HCT116 (cell line): Measurements from ENCODE around the gene CHKA. TPM values are rescaled to one million over a fixed set of nuclear protein-coding genes. Genes with fewer than 3 reads are reported as not detected.

ENCODE experiments used
- ATAC-seq: fragments of 200-7000 bp; cut with Tn5 transposase; 2 replicates; pipeline ENCODE4 v1.9.1; 2020; ENCODE audit warnings: mild to moderate bottlenecking, moderate library complexity
- BruUV-seq: library from RNA; stranded (reverse); fragments of 400-500 nt; replicated peaks from 2 replicates; lab custom pipeline; 2021; lab: Mats Ljungman, UMichigan
- CTCF ChIA-PET: fragments of 300-600 bp; sonication (Branson Sonifier 250); formaldehyde crosslinking; loops from one replicate; lab custom pipeline; 2021; ENCODE audit warnings: antibody characterized with exemption; lab: Charles Lee
- POLR2A ChIA-PET: fragments of 300-600, 350-600 bp; sonication (Branson Sonifier 250); formaldehyde crosslinking; loops from one replicate; lab custom pipeline; 2021; ENCODE audit warnings: antibody characterized with exemption; lab: Charles Lee
- RAD21 ChIA-PET, 2 experiments: fragments of 300-600 bp; sonication (Branson Sonifier 250); formaldehyde crosslinking; loops; one replicate each; lab custom pipeline; 2023; ENCODE audit warnings: low total read pairs in 2 of 2; ENCODE audit not compliant: uncharacterized antibody in 2 of 2, unreplicated experiment in 2 of 2, low non-redundant PET in 1 of 2; lab: Charles Lee
- DNase-seq: peaks from one replicate; pipeline ENCODE4 v3.0.0-alpha.2; 2010; ENCODE audit warnings: low read depth, low spot score
- H2AFZ ChIP-seq: fragments of 200-600 bp; shearing (Covaris generic), sonication (generic); 2 replicates; pipeline ENCODE4 v1.6.1; 2017; ENCODE audit warnings: low read depth, mixed run types, mixed read lengths, antibody characterized with exemption, low read length; ENCODE audit not compliant: poor library complexity, severe bottlenecking
- H3K27ac ChIP-seq: 2 replicates; pipeline ENCODE4 v1.5.1; 2012; ENCODE audit warnings: low read depth, low read length
- H3K27me3 ChIP-seq: fragments of 200-600 bp; sonication (generic); 2 replicates; pipeline ENCODE4 v1.6.1; 2016; ENCODE audit warnings: mixed run types, low read length, mixed read lengths; ENCODE audit not compliant: insufficient read depth
- H3K36me3 ChIP-seq, 2 experiments: fragments of 200-500 bp in 1 of 2; fragments of 200-600 bp in 1 of 2; sonication (Bioruptor generic) in 1 of 2; sonication (generic) in 1 of 2; 2 replicates each; pipeline versions ENCODE4 v1.5.1 to v1.6.1; 2014 to 2016; ENCODE audit warnings: low read length in 2 of 2, inconsistent platforms in 1 of 2, mixed read lengths in 1 of 2, mixed run types in 1 of 2; ENCODE audit not compliant: insufficient read depth in 2 of 2, control insufficient read depth in 1 of 2
- H3K4me1 ChIP-seq, 2 experiments: fragments of 200-600 bp in 1 of 2; sonication (generic) in 1 of 2; 2 replicates each; pipeline versions ENCODE4 v1.5.1 to v1.6.1; 2012 to 2017; ENCODE audit warnings: low read length in 2 of 2, inconsistent platforms in 1 of 2, mild to moderate bottlenecking in 1 of 2, mixed read lengths in 1 of 2, mixed run types in 1 of 2, moderate library complexity in 1 of 2; ENCODE audit not compliant: insufficient read depth in 2 of 2, control insufficient read depth in 1 of 2
- H3K4me2 ChIP-seq: fragments of 200-600 bp; sonication (generic); 2 replicates; pipeline ENCODE4 v1.6.1; 2017; ENCODE audit warnings: mixed run types, low read length, mixed read lengths
- H3K4me3 ChIP-seq, 2 experiments: fragments of 200-600 bp in 1 of 2; sonication (generic) in 1 of 2; replicated peaks in 1 of 2; 2 replicates each; pipeline ENCODE4 v1.5.1; 2011 to 2016; ENCODE audit warnings: low read length in 2 of 2, control low read depth in 1 of 2, low read depth in 1 of 2, mild to moderate bottlenecking in 1 of 2, mixed read lengths in 1 of 2, mixed run types in 1 of 2
- H3K79me2 ChIP-seq: fragments of 200-600 bp; sonication (generic); 2 replicates; pipeline ENCODE4 v1.6.1; 2017; ENCODE audit warnings: mild to moderate bottlenecking, mixed run types, low read length, moderate library complexity, mixed read lengths; ENCODE audit not compliant: insufficient read depth
- H3K9ac ChIP-seq: fragments of 200-600 bp; sonication (generic); 2 replicates; pipeline ENCODE4 v1.6.1; 2016; ENCODE audit warnings: low read length, mixed read lengths
- H3K9me2 ChIP-seq: fragments of 200-600 bp; sonication (generic), shearing (Covaris generic); 2 replicates; pipeline ENCODE4 v1.6.1; 2017; ENCODE audit warnings: mixed run types, mild to moderate bottlenecking, moderate library complexity; ENCODE audit not compliant: insufficient read depth
- H3K9me3 ChIP-seq, 2 experiments: fragments of 200-500 bp in 1 of 2; fragments of 200-600 bp in 1 of 2; sonication (Bioruptor generic) in 1 of 2; sonication (generic) in 1 of 2; 2 replicates each; pipeline ENCODE4 v1.6.1; 2014 to 2017; ENCODE audit warnings: low read length in 2 of 2, mixed read lengths in 2 of 2, inconsistent platforms in 1 of 2, low read depth in 1 of 2, mild to moderate bottlenecking in 1 of 2, mixed run types in 1 of 2, moderate library complexity in 1 of 2; ENCODE audit not compliant: control insufficient read depth in 1 of 2, insufficient read depth in 1 of 2
- H4K20me1 ChIP-seq: fragments of 200-600 bp; sonication (generic), shearing (Covaris generic); 2 replicates; pipeline ENCODE4 v1.6.1; 2017; ENCODE audit warnings: mixed run types, mild to moderate bottlenecking, moderate library complexity; ENCODE audit not compliant: insufficient read depth
- EZH2phosphoT487 ChIP-seq: fragments of 200-600 bp; IDR thresholded peaks from 2 replicates; pipeline ENCODE4 v1.6.1; 2018; ENCODE audit warnings: antibody characterized with exemption, borderline replicate concordance
- POLR2AphosphoS5 ChIP-seq: IDR thresholded peaks from 2 replicates; pipeline ENCODE4 v1.6.1; 2011; ENCODE audit warnings: mild to moderate bottlenecking, low read depth, low read length, moderate library complexity
- SIN3A ChIP-seq: IDR thresholded peaks from 2 replicates; pipeline ENCODE4 v1.6.1; 2012; ENCODE audit warnings: low read depth
- SRF ChIP-seq: IDR thresholded peaks from 2 replicates; pipeline ENCODE4 v1.6.1; 2012; ENCODE audit warnings: low read depth
- YY1 ChIP-seq: IDR thresholded peaks from 2 replicates; pipeline ENCODE4 v1.6.1; 2011; ENCODE audit warnings: low read length, low read depth, moderate library complexity, mild to moderate bottlenecking; ENCODE audit not compliant: insufficient replicate concordance; ENCODE audit errors: extremely low read depth
- ZNF274 ChIP-seq: fragments of 200-500 bp; sonication (Bioruptor generic); IDR thresholded peaks from 2 replicates; pipeline ENCODE4 v1.6.1; 2014; ENCODE audit warnings: mild to moderate bottlenecking, low read depth, low read length, inconsistent platforms
- intact Hi-C: fragments of 100-400 bp; cut with micrococcal nuclease; formaldehyde crosslinking; loops from 2 replicates; pipeline ENCODE4 v1.10.0; 2022
- total RNA-seq: library from RNA; stranded (reverse); gene quantifications from one replicate; pipeline ENCODE4 v1.2.1, GENCODE V29; 2021; ENCODE audit not compliant: unreplicated experiment
- TF ChIP-seq, protein P1 (sequence below): IDR thresholded peaks from 2 replicates; pipeline ENCODE4 v1.6.1; 2012

CHKA gene
- total RNA-seq, 1 experiment from 2014 or later, result 33.1 TPM

DNA sequence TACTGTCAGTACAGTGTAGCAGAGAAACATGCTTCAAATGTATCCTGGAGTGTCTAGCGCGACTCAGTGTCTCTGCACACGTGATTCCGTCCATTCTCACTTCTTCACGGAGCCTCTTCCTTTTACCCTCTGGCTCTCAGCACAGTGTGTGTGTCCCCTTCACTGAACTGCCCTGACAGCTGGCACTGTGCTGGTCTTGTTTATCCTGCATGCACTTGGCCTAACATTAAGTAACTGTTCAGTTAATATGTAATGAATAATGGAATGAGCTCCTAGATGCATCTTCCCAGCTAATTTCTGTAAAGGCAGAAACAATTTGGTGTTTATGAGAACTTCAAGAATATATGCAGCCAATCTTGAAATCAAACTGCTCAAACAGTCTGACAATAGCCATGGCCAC lies 47.5 kb upstream of the CHKA start:
- DNase-seq (no peak), ATAC-seq (no peak)
- intact Hi-C loops, result no loop called here
- H2AFZ ChIP-seq, result no peak overlapping the region
- TF ChIP-seq, protein P1, sequence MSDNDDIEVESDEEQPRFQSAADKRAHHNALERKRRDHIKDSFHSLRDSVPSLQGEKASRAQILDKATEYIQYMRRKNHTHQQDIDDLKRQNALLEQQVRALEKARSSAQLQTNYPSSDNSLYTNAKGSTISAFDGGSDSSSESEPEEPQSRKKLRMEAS, result no peak
- TF ChIP-seq SIN3A, result no peak
- no peak for TF ChIP-seq YY1
- RAD21 ChIA-PET, result no interaction called here
- no peak overlapping the region for H3K4me3 ChIP-seq
- no peaks in the 10 kb centered on the region for H4K20me1 ChIP-seq
- no peak overlapping the region for H3K4me2 ChIP-seq
- no peaks in the 10 kb centered on the region for H3K79me2 ChIP-seq
- no peaks in the 10 kb centered on the region for H3K9me2 ChIP-seq
- H3K9ac ChIP-seq, result no peak overlapping the region
- BruUV-seq, result no TSS peak
- peaks cover 0 to 6% of the 10 kb centered on the region in 2 experiments; a peak in 1 of 4 replicates for H3K4me1 ChIP-seq
- CTCF ChIA-PET, result no interaction called here
- POLR2A ChIA-PET, result no interaction called here
- no peaks in the 10 kb centered on the region for H3K27me3 ChIP-seq
- H3K9me3 ChIP-seq, result no peaks in the 10 kb centered on the region
- no peak overlapping the region for H3K27ac ChIP-seq
- H3K36me3 ChIP-seq, result peaks cover 9 to 26% of the 10 kb centered on the region in 2 experiments; a peak in 2 of 4 replicates

DNA sequence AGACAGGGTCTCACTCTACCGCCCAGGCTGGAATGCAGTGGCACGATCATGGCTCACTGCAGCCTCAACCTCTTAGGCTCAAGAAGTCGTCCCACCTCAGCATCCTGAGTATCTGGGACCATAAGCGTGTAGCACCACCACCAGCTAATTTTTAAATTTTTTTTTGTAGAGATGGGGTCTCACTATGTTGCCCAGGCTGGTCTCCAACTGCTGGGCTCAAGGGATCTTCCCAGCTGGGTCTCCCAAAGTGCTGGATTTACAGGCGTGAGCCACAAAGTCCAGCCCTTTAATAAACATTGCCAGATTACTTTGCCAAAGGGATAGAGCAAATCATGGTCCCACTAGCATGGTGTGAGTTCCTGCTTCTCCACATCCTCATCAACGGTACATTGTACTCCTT lies 46.3 kb upstream of the CHKA start:
- Histone ChIP-seq H3K4me2 (no peak overlapping the region), H3K9ac (no peak overlapping the region), H3K9me3 (no peaks in the 10 kb centered on the region), H3K9me2 (no peaks in the 10 kb centered on the region), H3K27ac (no peak overlapping the region), H3K79me2 (no peaks in the 10 kb centered on the region), H4K20me1 (no peaks in the 10 kb centered on the region), H3K4me3 (no peak overlapping the region), H3K36me3 (peaks cover 9 to 26% of the 10 kb centered on the region in 2 experiments; a peak in 2 of 4 replicates), H3K4me1 (peaks cover 0 to 6% of the 10 kb centered on the region in 2 experiments; a peak in 1 of 4 replicates), H3K27me3 (no peaks in the 10 kb centered on the region), H2AFZ (no peak overlapping the region)
- BruUV-seq, result no TSS peak
- no peak for TF ChIP-seq ZNF274
- TF ChIP-seq YY1, result no peak
- no peak for TF ChIP-seq EZH2phosphoT487
- TF ChIP-seq POLR2AphosphoS5, result no peak
- TF ChIP-seq, protein P1, result no peak
- no peak for TF ChIP-seq SRF
- ATAC-seq, result no peak
- POLR2A ChIA-PET, result no interaction called here
- RAD21 ChIA-PET, result no interaction called here
- CTCF ChIA-PET, result interaction anchor here (0.7 kb wide), 1 partner anchor 147 kb away, joined by 3 read pairs; no protein-coding TSS in a partner anchor
- intact Hi-C loops, result no loop called here
- DNase-seq, result no peak
